Ascending aorta (tissue), 2 donors: ENCODE results near the gene LYPD3. TPM values are rescaled to one million over a fixed set of nuclear protein-coding genes. Genes with fewer than 3 reads are reported as not detected.

Experiments
- DNase-seq, 2 donors: peaks; one replicate each; pipeline ENCODE4 v3.0.0-alpha.2; 2019; ENCODE audit warnings: low spot score in 2 of 2
- H3K27ac ChIP-seq, 2 donors: fragments of 200-600 bp; sonication (generic); one replicate each; pipeline ENCODE4 v1.5.1; 2016 to 2017; ENCODE audit warnings: mild to moderate bottlenecking in 1 of 2
- H3K27me3 ChIP-seq: fragments of 200-600 bp; sonication (generic); one replicate; pipeline ENCODE4 v1.5.1; 2017
- H3K36me3 ChIP-seq, 2 donors: fragments of 200-600 bp; sonication (generic); one replicate each; pipeline ENCODE4 v1.5.1; 2016
- H3K4me1 ChIP-seq, 2 donors: fragments of 200-600 bp; sonication (generic); one replicate each; pipeline ENCODE4 v1.5.1; 2016 to 2017; ENCODE audit warnings: mild to moderate bottlenecking in 1 of 2
- H3K4me3 ChIP-seq, 2 donors: fragments of 200-600 bp; sonication (generic); one replicate each; pipeline ENCODE4 v1.5.1; 2016 to 2017; ENCODE audit warnings: mild to moderate bottlenecking in 1 of 2
- H3K9me3 ChIP-seq, 2 donors: fragments of 200-600 bp; sonication (generic); one replicate each; pipeline ENCODE4 v1.5.1; 2016
- CTCF ChIP-seq, 3 experiments: fragments of 200-600 bp in 2 of 3; fragments of 450-650 bp in 1 of 3; sonication (generic) in 2 of 3; IDR thresholded peaks; one replicate each; pipeline ENCODE4 v1.5.1; 2016 to 2019; ENCODE audit warnings: antibody characterized with exemption in 3 of 3, mild to moderate bottlenecking in 1 of 3, moderate library complexity in 1 of 3
- intact Hi-C: fragments of 100-400 bp; cut with DNase I; formaldehyde crosslinking; loops from one replicate; pipeline ENCODE4 v1.15.1; 2023
- total RNA-seq: library from RNA; depleted of rRNA; stranded (reverse); fragments of >200 nt; gene quantifications from one replicate; pipeline ENCODE4 v1.1.0, GENCODE V29; 2016

Gene LYPD3
- total RNA-seq, 1 donor from 2014 or later = not detected

DNA sequence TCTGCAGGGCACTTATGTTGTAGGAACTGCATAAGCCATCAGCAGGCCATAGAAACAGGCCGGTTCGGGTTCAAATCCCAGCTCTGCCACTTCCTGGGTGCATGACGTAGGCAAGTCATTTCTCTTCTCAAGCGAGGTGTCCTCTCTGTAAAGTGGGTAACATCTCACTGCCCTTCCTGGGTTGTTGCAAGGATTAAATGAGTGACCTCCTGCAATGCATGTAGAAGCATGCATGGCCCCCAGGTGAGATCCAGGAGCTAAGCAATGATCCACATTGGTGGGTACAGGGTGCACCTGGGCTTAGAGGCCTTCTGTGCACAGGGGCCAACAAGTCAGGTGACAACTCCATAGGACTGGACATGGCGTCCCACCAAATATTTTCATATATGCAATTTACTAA, 25.4 kb upstream of the LYPD3 start:
- no peak for DNase-seq
- TF ChIP-seq CTCF (IDR thresholded peaks at IDR 0.05) = no peak
- no peaks in the 10 kb centered on the region for H3K9me3 ChIP-seq
- no peak overlapping the region for H3K4me3 ChIP-seq
- no peaks in the 10 kb centered on the region for H3K4me1 ChIP-seq
- H3K36me3 ChIP-seq = peaks cover 8 to 11% of the 10 kb centered on the region in 2 donors
- H3K27ac ChIP-seq = no peak overlapping the region
- no peaks in the 10 kb centered on the region for H3K27me3 ChIP-seq
- intact Hi-C loops = no loop called here

DNA sequence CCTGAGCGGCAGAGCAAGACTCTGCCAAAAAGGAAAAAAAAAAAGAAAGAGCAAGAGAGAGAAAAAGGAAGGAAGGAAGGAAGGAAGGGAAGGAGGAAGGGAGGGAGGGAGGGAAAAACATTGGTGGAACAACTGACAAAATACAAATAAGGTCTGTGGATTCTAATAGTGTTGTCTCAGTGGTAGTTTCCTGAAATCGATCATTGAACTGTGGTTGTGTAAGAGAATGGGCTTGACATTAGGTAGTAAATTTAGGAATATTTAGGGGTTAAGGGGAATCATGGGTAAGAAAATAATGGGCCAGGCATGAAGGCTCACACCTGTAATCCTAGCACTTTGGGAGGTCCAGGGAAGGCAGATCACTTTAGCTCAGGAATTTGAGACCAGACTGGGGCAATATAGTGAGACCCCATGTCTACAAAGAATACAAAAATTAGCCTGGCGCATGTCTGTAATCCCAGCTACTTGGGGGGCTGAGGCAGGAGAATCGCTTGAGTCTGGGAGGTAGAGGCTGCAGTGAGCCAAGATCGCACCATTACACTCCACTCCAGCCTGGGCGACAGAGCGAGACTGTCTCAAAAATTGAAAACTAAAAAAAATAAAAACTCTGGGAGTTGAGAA, 24.7 kb upstream of the LYPD3 start:
- Histone ChIP-seq H3K27me3 (no peaks in the 10 kb centered on the region), H3K36me3 (peaks cover under 1 to 5% of the 10 kb centered on the region in 2 donors), H3K9me3 (no peaks in the 10 kb centered on the region), H3K4me1 (no peaks in the 10 kb centered on the region), H3K4me3 (no peak overlapping the region), H3K27ac (no peak overlapping the region)
- no peak for TF ChIP-seq CTCF (IDR thresholded peaks at IDR 0.05)
- no peak for DNase-seq
- intact Hi-C loops = no loop called here

DNA sequence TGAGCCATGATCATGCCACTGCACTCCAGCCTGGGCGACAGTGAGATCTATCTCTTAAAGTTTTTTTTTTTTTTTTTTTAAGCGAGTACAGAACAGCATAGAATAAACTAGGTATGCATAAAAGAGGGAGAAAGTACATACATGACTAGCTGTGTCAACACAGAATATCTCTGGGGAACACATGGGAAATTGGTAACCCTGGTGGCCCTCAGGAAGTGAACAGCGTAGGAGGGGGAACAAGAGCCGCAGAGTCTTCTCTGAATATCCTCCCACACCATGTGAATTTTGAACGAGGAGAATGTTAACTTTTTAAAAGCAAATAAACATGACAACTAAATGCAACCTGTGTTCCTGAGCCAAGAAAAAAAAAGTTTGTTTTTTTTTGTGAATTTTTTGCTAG, 23.9 kb upstream of the LYPD3 start:
- no peak overlapping the region for H3K4me3 ChIP-seq
- intact Hi-C loops = no loop called here
- no peak for TF ChIP-seq CTCF (IDR thresholded peaks at IDR 0.05)
- no peaks in the 10 kb centered on the region for H3K4me1 ChIP-seq
- H3K9me3 ChIP-seq = no peaks in the 10 kb centered on the region
- no peaks in the 10 kb centered on the region for H3K36me3 ChIP-seq
- H3K27me3 ChIP-seq = no peaks in the 10 kb centered on the region
- no peak overlapping the region for H3K27ac ChIP-seq
- DNase-seq = no peak

GRCh38 chr19:43488179-43488578, 22.8 kb upstream of the LYPD3 start:
- no peak for TF ChIP-seq CTCF (IDR thresholded peaks at IDR 0.05)
- H3K27me3 ChIP-seq = no peaks in the 10 kb centered on the region
- no peaks in the 10 kb centered on the region for H3K36me3 ChIP-seq
- DNase-seq = no peak
- no peaks in the 10 kb centered on the region for H3K4me1 ChIP-seq
- intact Hi-C loops = no loop called here
- H3K4me3 ChIP-seq = no peak overlapping the region
- H3K9me3 ChIP-seq = no peaks in the 10 kb centered on the region
- no peak overlapping the region for H3K27ac ChIP-seq

GRCh38 chr19:43486412-43486811, 21.0 kb upstream of the LYPD3 start:
- no peak for TF ChIP-seq CTCF (IDR thresholded peaks at IDR 0.05)
- no peak overlapping the region for H3K27ac ChIP-seq

GRCh38 chr19:43485951-43486350, 20.5 kb upstream of the LYPD3 start:
- no peak overlapping the region for H3K27ac ChIP-seq
- H3K9me3 ChIP-seq = no peaks in the 10 kb centered on the region
- DNase-seq = no peak
- intact Hi-C loops = no loop called here
- no peaks in the 10 kb centered on the region for H3K4me1 ChIP-seq
- no peaks in the 10 kb centered on the region for H3K27me3 ChIP-seq
- peaks cover 2 to 4% of the 10 kb centered on the region in 2 donors for H3K36me3 ChIP-seq
- no peak overlapping the region for H3K4me3 ChIP-seq
- TF ChIP-seq CTCF (IDR thresholded peaks at IDR 0.05) = no peak

More at GRCh38 chr19:43486412-43486811, 21.0 kb upstream of the LYPD3 start:
- Histone ChIP-seq H3K27me3 (no peaks in the 10 kb centered on the region), H3K4me1 (no peaks in the 10 kb centered on the region), H3K4me3 (no peak overlapping the region), H3K9me3 (no peaks in the 10 kb centered on the region), H3K36me3 (no peaks in the 10 kb centered on the region)
- intact Hi-C loops = no loop called here
- DNase-seq = no peak
